ENCODE results near the gene PREB.

DNA sequence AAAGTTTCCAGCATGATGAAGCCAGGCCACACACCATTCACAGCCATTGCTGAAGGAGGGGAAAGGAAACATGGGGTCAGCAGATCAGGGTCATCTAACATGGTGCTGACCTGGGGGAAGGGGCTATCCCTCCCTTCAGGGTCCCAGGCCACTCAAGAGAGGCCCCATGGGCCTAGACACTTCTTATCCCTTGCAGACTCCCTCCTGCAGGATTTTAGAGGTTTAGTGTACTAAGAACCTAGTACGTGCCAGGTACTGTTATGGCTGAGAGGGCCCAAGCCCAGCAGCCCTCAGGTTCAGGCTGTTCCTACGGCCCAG lies 39.0 kb downstream of the PREB start:
- no peak for TF ChIP-seq CTCF (IDR thresholded peaks at IDR 0.05)
- TF ChIP-seq POLR2A (IDR thresholded peaks at IDR 0.05) = no peak
- no peak for TF ChIP-seq POLR2AphosphoS5 (IDR thresholded peaks at IDR 0.05)
